Measurements from ENCODE around the gene PIGS. TPM values are rescaled to one million over a fixed set of nuclear protein-coding genes. Genes with fewer than 3 reads are reported as not detected.

Gene PIGS
- total and polyA plus RNA-seq, 9 of the 15 experiments (the other 6 are each of a cell fraction or from before 2014, with no cell fraction given), result 47.5 to 138 (median 57.6) TPM

GRCh38 chr17:28527181-28527681 lies 44.1 kb downstream of the PIGS start (continued):
- TF ChIP-seq USF2 (CRISPR knock-in tag; IDR thresholded peaks at IDR 0.05) (no peak), XRCC4 (IDR thresholded peaks at IDR 0.05; ENCODE audit: extremely low read depth, insufficient read depth, insufficient read length) (no peak), MCM2 (IDR thresholded peaks at IDR 0.05; ENCODE audit: low read depth) (no peak), TAF7 (tag; IDR thresholded peaks at IDR 0.05) (no peak), BCOR (IDR thresholded peaks at IDR 0.05) (peak; percentile 86), EP300 (IDR thresholded peaks at IDR 0.05; ENCODE audit: low read length) (peak; percentile 86), PHF8 (IDR thresholded peaks at IDR 0.05; ENCODE audit: borderline replicate concordance, low read length) (no peak), HLTF (IDR thresholded peaks at IDR 0.05) (peak; percentile 97), RBM22 (IDR thresholded peaks at IDR 0.05; ENCODE audit: low read depth, low read length, poor library complexity, severe bottlenecking) (no peak), GTF2A2 (tag; IDR thresholded peaks at IDR 0.05) (no peak), XRCC3 (IDR thresholded peaks at IDR 0.05) (no peak), NCOA6 (IDR thresholded peaks at IDR 0.05) (no peak), SOX6 (IDR thresholded peaks at IDR 0.05) (peak; percentile 92), ARHGAP35 (IDR thresholded peaks at IDR 0.05; ENCODE audit: partially characterized antibody) (no peak), GABPB2 (CRISPR knock-in tag; conservative IDR thresholded peaks at IDR 0.05) (no peak), CSDE1 (IDR thresholded peaks at IDR 0.05) (no peak), ZNF586 (CRISPR knock-in tag; conservative IDR thresholded peaks at IDR 0.05) (no peak), CREB1 (IDR thresholded peaks at IDR 0.05) (peak; percentile 58; the same call in 1 of the 2 replicates), CREB1 (CRISPR knock-in tag; IDR thresholded peaks at IDR 0.05) (no peak), JUNB (CRISPR knock-in tag; conservative IDR thresholded peaks at IDR 0.05) (no peak), XRCC5 (IDR thresholded peaks at IDR 0.05; ENCODE audit: low read depth, low read length) (no peak), HDAC8 (tag; IDR thresholded peaks at IDR 0.05) (no peak), ZNF518B (CRISPR knock-in tag; IDR thresholded peaks at IDR 0.05) (no peak), HMG20B (CRISPR knock-in tag; IDR thresholded peaks at IDR 0.05) (no peak), CHCHD3 (CRISPR knock-in tag; IDR thresholded peaks at IDR 0.05) (no peak), ZNF696 (CRISPR knock-in tag; conservative IDR thresholded peaks at IDR 0.05) (no peak), MTF1 (CRISPR knock-in tag; IDR thresholded peaks at IDR 0.05; ENCODE audit: borderline replicate concordance) (no peak), CREM (IDR thresholded peaks at IDR 0.05; ENCODE audit: low read depth) (peak; percentile 67; the same call in 1 of the 2 replicates)
- TF ChIP-seq, protein P1, sequence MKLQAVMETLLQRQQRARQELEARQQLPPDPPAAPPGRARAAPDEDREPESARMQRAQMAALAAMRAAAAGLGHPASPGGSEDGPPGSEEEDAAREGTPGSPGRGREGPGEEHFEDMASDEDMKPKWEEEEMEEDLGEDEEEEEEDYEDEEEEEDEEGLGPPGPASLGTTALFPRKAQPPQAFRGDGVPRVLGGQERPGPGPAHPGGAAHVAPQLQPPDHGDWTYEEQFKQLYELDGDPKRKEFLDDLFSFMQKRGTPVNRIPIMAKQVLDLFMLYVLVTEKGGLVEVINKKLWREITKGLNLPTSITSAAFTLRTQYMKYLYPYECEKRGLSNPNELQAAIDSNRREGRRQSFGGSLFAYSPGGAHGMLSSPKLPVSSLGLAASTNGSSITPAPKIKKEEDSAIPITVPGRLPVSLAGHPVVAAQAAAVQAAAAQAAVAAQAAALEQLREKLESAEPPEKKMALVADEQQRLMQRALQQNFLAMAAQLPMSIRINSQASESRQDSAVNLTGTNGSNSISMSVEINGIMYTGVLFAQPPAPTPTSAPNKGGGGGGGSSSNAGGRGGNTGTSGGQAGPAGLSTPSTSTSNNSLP (IDR thresholded peaks at IDR 0.05; ENCODE audit: borderline replicate concordance, low read depth, low read length), result no peak
